ENCODE measurements around the gene TREH. TPM values are rescaled to one million over a fixed set of nuclear protein-coding genes. Genes with fewer than 3 reads are reported as not detected.

Gene TREH
- total RNA-seq, 1 donor from 2014 or later: not detected

- DNase-seq (ENCODE audit: low read depth): no peak
- Histone ChIP-seq H3K36me3 (ENCODE audit: control insufficient read depth, insufficient read depth, low read length) (peaks cover 6% of the 10 kb centered on the region), H3K4me3 (ENCODE audit: low read depth, low read length) (no peak overlapping the region), H3K27me3 (ENCODE audit: control insufficient read depth, insufficient read depth, low read length) (no peaks in the 10 kb centered on the region)
- TF ChIP-seq, protein P1, sequence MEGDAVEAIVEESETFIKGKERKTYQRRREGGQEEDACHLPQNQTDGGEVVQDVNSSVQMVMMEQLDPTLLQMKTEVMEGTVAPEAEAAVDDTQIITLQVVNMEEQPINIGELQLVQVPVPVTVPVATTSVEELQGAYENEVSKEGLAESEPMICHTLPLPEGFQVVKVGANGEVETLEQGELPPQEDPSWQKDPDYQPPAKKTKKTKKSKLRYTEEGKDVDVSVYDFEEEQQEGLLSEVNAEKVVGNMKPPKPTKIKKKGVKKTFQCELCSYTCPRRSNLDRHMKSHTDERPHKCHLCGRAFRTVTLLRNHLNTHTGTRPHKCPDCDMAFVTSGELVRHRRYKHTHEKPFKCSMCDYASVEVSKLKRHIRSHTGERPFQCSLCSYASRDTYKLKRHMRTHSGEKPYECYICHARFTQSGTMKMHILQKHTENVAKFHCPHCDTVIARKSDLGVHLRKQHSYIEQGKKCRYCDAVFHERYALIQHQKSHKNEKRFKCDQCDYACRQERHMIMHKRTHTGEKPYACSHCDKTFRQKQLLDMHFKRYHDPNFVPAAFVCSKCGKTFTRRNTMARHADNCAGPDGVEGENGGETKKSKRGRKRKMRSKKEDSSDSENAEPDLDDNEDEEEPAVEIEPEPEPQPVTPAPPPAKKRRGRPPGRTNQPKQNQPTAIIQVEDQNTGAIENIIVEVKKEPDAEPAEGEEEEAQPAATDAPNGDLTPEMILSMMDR (IDR thresholded peaks at IDR 0.05; ENCODE audit: insufficient read depth, low read length, poor library complexity, severe bottlenecking): no peak
These were observed 60.5 kb downstream of the TREH start for GRCh38 chr11:118618991-118619375.

GRCh38 chr11:118618115-118618990 is 61.1 kb downstream of the TREH start:
- no peak overlapping the region for H3K4me3 ChIP-seq (ENCODE audit: low read depth, low read length)
- H3K27me3 ChIP-seq (ENCODE audit: control insufficient read depth, insufficient read depth, low read length): no peaks in the 10 kb centered on the region
- TF ChIP-seq, protein P1 (IDR thresholded peaks at IDR 0.05; ENCODE audit: insufficient read depth, low read length, poor library complexity, severe bottlenecking): no peak
- DNase-seq (ENCODE audit: low read depth): no peak
- H3K36me3 ChIP-seq (ENCODE audit: control insufficient read depth, insufficient read depth, low read length): peaks cover 9% of the 10 kb centered on the region

DNA sequence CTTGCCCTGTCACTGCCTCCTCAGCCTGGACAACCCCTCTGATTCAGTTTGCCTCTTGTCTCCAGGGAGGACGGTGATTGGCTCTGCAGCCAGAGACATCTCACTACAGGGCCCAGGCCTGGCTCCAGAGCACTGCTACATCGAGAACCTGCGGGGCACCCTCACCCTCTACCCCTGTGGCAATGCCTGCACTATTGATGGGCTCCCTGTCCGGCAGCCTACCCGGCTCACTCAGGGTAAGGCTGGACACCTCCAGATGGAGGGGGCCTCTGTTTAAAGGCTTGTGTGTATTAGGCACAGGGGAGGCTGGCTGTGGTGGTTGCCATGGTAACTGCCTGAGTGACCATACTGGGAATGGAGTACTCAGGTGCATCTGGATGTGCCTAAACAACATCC is 63.5 kb downstream of the TREH start:
- Histone ChIP-seq H3K4me3 (ENCODE audit: low read depth, low read length) (no peak overlapping the region), H3K36me3 (ENCODE audit: control insufficient read depth, insufficient read depth, low read length) (peaks cover 10% of the 10 kb centered on the region), H3K27me3 (ENCODE audit: control insufficient read depth, insufficient read depth, low read length) (no peaks in the 10 kb centered on the region)
- no peak for DNase-seq (ENCODE audit: low read depth)
- TF ChIP-seq, protein P1 (IDR thresholded peaks at IDR 0.05; ENCODE audit: insufficient read depth, low read length, poor library complexity, severe bottlenecking): no peak

- DNase-seq (ENCODE audit: low read depth): no peak
- no peaks in the 10 kb centered on the region for H3K27me3 ChIP-seq (ENCODE audit: control insufficient read depth, insufficient read depth, low read length)
- TF ChIP-seq, protein P1 (IDR thresholded peaks at IDR 0.05; ENCODE audit: insufficient read depth, low read length, poor library complexity, severe bottlenecking): no peak
- no peak overlapping the region for H3K4me3 ChIP-seq (ENCODE audit: low read depth, low read length)
- H3K36me3 ChIP-seq (ENCODE audit: control insufficient read depth, insufficient read depth, low read length): peaks cover 10% of the 10 kb centered on the region
These were observed 64.0 kb downstream of the TREH start for GRCh38 chr11:118615282-118615975.

GRCh38 chr11:118614511-118614910 is 64.9 kb downstream of the TREH start:
- no peak for DNase-seq (ENCODE audit: low read depth)
- Histone ChIP-seq H3K36me3 (ENCODE audit: control insufficient read depth, insufficient read depth, low read length) (peaks cover 10% of the 10 kb centered on the region), H3K4me3 (ENCODE audit: low read depth, low read length) (no peak overlapping the region), H3K27me3 (ENCODE audit: control insufficient read depth, insufficient read depth, low read length) (no peaks in the 10 kb centered on the region)
- TF ChIP-seq, protein P1 (IDR thresholded peaks at IDR 0.05; ENCODE audit: insufficient read depth, low read length, poor library complexity, severe bottlenecking): no peak
